ENCODE measurements around the gene HNRNPA0. TPM values are rescaled to one million over a fixed set of nuclear protein-coding genes. Genes with fewer than 3 reads are reported as not detected.

The HNRNPA0 gene
- polyA plus RNA-seq, 12 donors: 23.9 to 60.1 (median 31.3) TPM; not detected in 1

Other genes starting within 250 kb of the HNRNPA0 start
- gene KLHL3, start 18.3 kb downstream of the HNRNPA0 start, polyA plus RNA-seq (ENCODE audit: insufficient read length in 12 of 12): 1 to 10 TPM in 11 of 12 donors, not detected in 1; 2.6 to 9.1 (median 4.5) TPM
- gene MYOT, start 113.5 kb upstream of the HNRNPA0 start, polyA plus RNA-seq (ENCODE audit: insufficient read length in 12 of 12): 1,000 to 10,000 TPM in 1 of 12 donors, 100 to 1,000 TPM in 11; 126 to 1,923 (median 320) TPM
- gene PKD2L2, start 135.1 kb upstream of the HNRNPA0 start, polyA plus RNA-seq (ENCODE audit: insufficient read length in 12 of 12): 1 to 10 TPM in 1 of 12 donors, under 1 TPM in 9, not detected in 2; 0.24 to 1.1 (median 0.41) TPM